HG02852 (cell line): ENCODE data around the gene MRM3.
"Not testable (repeated sequence)": the region's sequence is repeated elsewhere in the genome, so short reads cannot be mapped to it uniquely, and the experiment has no call there.

Source experiments
- ATAC-seq: cut with Tn5 transposase; IDR thresholded peaks from one replicate; pipeline ENCODE4 v1.9.1; 2021; ENCODE audit warnings: mild to moderate bottlenecking, moderate library complexity; ENCODE audit not compliant: unreplicated experiment

MRM3 gene

GRCh38 chr17:752620-753219 lies 29.4 kb upstream of the MRM3 start:
- peak; percentile 4 for ATAC-seq

GRCh38 chr17:753418-753817 lies 28.7 kb upstream of the MRM3 start:
- no peak for ATAC-seq

- ATAC-seq = not testable (repeated sequence)
Measured at GRCh38 chr17:755319-755961, 26.7 kb upstream of the MRM3 start.

GRCh38 chr17:756010-756567 lies 26.1 kb upstream of the MRM3 start:
- ATAC-seq = not testable (repeated sequence)

- no peak for ATAC-seq
Measured at GRCh38 chr17:759964-760363, 22.2 kb upstream of the MRM3 start.

GRCh38 chr17:760371-760770 lies 21.8 kb upstream of the MRM3 start:
- ATAC-seq = no peak

GRCh38 chr17:767076-767475 lies 15.1 kb upstream of the MRM3 start:
- ATAC-seq = no peak

GRCh38 chr17:773016-773415 lies 9.1 kb upstream of the MRM3 start:
- no peak for ATAC-seq

- no peak for ATAC-seq
Measured at GRCh38 chr17:773467-774312, 8.5 kb upstream of the MRM3 start.

GRCh38 chr17:774313-774584 lies 7.9 kb upstream of the MRM3 start:
- no peak for ATAC-seq

- no peak for ATAC-seq
Measured at GRCh38 chr17:778096-778495, 4.1 kb upstream of the MRM3 start.

GRCh38 chr17:784143-784542 lies 2.0 kb downstream of the MRM3 start:
- no peak for ATAC-seq

- ATAC-seq = not testable (repeated sequence)
Measured at GRCh38 chr17:785901-786300, 3.7 kb downstream of the MRM3 start.

GRCh38 chr17:787641-788221 lies 5.6 kb downstream of the MRM3 start:
- no peak for ATAC-seq

- no peak for ATAC-seq
Measured at GRCh38 chr17:788551-788950, 6.4 kb downstream of the MRM3 start.

- no peak for ATAC-seq
Measured at GRCh38 chr17:789160-789840, 7.1 kb downstream of the MRM3 start.

- ATAC-seq = not testable (repeated sequence)
Measured at GRCh38 chr17:789931-790873, 8.0 kb downstream of the MRM3 start.

- ATAC-seq = not testable (repeated sequence)
Measured at GRCh38 chr17:790874-791247, 8.7 kb downstream of the MRM3 start.

GRCh38 chr17:791829-792228 lies 9.7 kb downstream of the MRM3 start:
- ATAC-seq = no peak

GRCh38 chr17:792277-792676 lies 10.1 kb downstream of the MRM3 start:
- no peak for ATAC-seq
